ENCODE results near the gene NR1H3.

Gene NR1H3

GRCh38 chr11:47259232-47259977 is 1.6 kb downstream of the NR1H3 start:
- Histone ChIP-seq H3K36me3 (ENCODE audit: control insufficient read depth, insufficient read depth, low read length, severe bottlenecking) (peaks cover 17% of the 10 kb centered on the region), H3K27me3 (replicated peaks; ENCODE audit: control insufficient read depth, insufficient read depth, low read length) (no peaks in the 10 kb centered on the region)
- peak; percentile 44 for DNase-seq (ENCODE audit: low read depth)

DNA sequence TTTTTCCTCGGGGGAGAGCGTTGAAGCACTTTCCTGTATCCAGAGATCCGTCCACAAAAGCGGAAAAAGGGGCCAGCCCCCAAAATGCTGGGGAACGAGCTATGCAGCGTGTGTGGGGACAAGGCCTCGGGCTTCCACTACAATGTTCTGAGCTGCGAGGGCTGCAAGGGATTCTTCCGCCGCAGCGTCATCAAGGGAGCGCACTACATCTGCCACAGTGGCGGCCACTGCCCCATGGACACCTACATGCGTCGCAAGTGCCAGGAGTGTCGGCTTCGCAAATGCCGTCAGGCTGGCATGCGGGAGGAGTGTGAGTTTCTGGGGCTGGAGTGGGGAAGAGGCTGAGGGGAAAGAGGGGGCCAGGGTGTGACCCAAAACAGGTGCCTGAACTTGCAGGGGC is 2.6 kb downstream of the NR1H3 start:
- H3K27me3 ChIP-seq (replicated peaks; ENCODE audit: control insufficient read depth, insufficient read depth, low read length), result no peaks in the 10 kb centered on the region
- H3K4me3 ChIP-seq (ENCODE audit: low read length), result peak overlapping the region; percentile 82
- no peak for DNase-seq (ENCODE audit: low read depth)
- peaks cover 23% of the 10 kb centered on the region for H3K36me3 ChIP-seq (ENCODE audit: control insufficient read depth, insufficient read depth, low read length, severe bottlenecking)
- H3K9ac ChIP-seq (ENCODE audit: low read length), result peak overlapping the region; percentile 89
- peaks cover 51% of the 10 kb centered on the region for H3K4me1 ChIP-seq (ENCODE audit: control insufficient read depth, insufficient read depth, low read length)
- H3K9me3 ChIP-seq (ENCODE audit: control insufficient read depth, low read length), result no peaks in the 10 kb centered on the region

More at GRCh38 chr11:47259232-47259977, 1.6 kb downstream of the NR1H3 start:
- peak overlapping the region; percentile 89 for H3K9ac ChIP-seq (ENCODE audit: low read length)
- no peaks in the 10 kb centered on the region for H3K9me3 ChIP-seq (ENCODE audit: control insufficient read depth, low read length)
- peak overlapping the region; percentile 82 for H3K4me3 ChIP-seq (ENCODE audit: low read length)
- H3K4me1 ChIP-seq (ENCODE audit: control insufficient read depth, insufficient read depth, low read length), result peaks cover 57% of the 10 kb centered on the region

- peak overlapping the region; percentile 59 for H3K4me3 ChIP-seq (ENCODE audit: low read length)
- peaks cover 47% of the 10 kb centered on the region for H3K4me1 ChIP-seq (ENCODE audit: control insufficient read depth, insufficient read depth, low read length)
- peak overlapping the region; percentile 42 for H3K9ac ChIP-seq (ENCODE audit: low read length)
- DNase-seq (ENCODE audit: low read depth), result no peak
- H3K9me3 ChIP-seq (ENCODE audit: control insufficient read depth, low read length), result no peaks in the 10 kb centered on the region
- H3K27me3 ChIP-seq (replicated peaks; ENCODE audit: control insufficient read depth, insufficient read depth, low read length), result no peaks in the 10 kb centered on the region
- peaks cover 29% of the 10 kb centered on the region for H3K36me3 ChIP-seq (ENCODE audit: control insufficient read depth, insufficient read depth, low read length, severe bottlenecking)
Measured at GRCh38 chr11:47261291-47261800, 3.5 kb downstream of the NR1H3 start.

DNA sequence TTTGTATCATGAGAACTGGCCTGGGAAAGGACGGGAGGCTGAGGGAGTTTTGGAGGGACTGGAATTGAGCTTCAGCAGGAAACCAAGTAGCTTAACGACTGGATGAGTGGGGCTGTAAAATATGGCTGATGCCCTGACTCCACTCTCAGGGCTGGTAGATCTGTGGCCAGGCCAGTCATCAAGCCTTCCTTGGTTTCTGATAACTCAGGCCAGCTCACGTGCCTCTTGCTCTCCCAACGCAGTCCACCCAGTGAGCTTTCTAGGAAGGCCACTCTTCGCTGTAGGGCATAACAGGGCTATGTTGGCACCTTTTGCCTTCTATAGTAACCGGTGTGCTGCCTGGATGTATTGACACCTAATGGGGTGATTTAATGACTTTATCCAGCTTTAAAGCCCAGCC is 6.3 kb downstream of the NR1H3 start:
- Histone ChIP-seq H3K9ac (ENCODE audit: low read length) (no peak overlapping the region), H3K36me3 (ENCODE audit: control insufficient read depth, insufficient read depth, low read length, severe bottlenecking) (peaks cover 48% of the 10 kb centered on the region), H3K9me3 (ENCODE audit: control insufficient read depth, low read length) (no peaks in the 10 kb centered on the region), H3K27me3 (replicated peaks; ENCODE audit: control insufficient read depth, insufficient read depth, low read length) (no peaks in the 10 kb centered on the region), H3K4me3 (ENCODE audit: low read length) (peak overlapping the region; percentile 30), H3K4me1 (ENCODE audit: control insufficient read depth, insufficient read depth, low read length) (peaks cover 38% of the 10 kb centered on the region)
- no peak for DNase-seq (ENCODE audit: low read depth)

- H3K9ac ChIP-seq (ENCODE audit: low read length), result no peak overlapping the region
- peaks cover 48% of the 10 kb centered on the region for H3K36me3 ChIP-seq (ENCODE audit: control insufficient read depth, insufficient read depth, low read length, severe bottlenecking)
- peak overlapping the region; percentile 30 for H3K4me3 ChIP-seq (ENCODE audit: low read length)
- no peak for DNase-seq (ENCODE audit: low read depth)
- H3K4me1 ChIP-seq (ENCODE audit: control insufficient read depth, insufficient read depth, low read length), result peaks cover 36% of the 10 kb centered on the region
- H3K9me3 ChIP-seq (ENCODE audit: control insufficient read depth, low read length), result no peaks in the 10 kb centered on the region
- no peaks in the 10 kb centered on the region for H3K27me3 ChIP-seq (replicated peaks; ENCODE audit: control insufficient read depth, insufficient read depth, low read length)
Measured at GRCh38 chr11:47264521-47264920, 6.7 kb downstream of the NR1H3 start.

DNA sequence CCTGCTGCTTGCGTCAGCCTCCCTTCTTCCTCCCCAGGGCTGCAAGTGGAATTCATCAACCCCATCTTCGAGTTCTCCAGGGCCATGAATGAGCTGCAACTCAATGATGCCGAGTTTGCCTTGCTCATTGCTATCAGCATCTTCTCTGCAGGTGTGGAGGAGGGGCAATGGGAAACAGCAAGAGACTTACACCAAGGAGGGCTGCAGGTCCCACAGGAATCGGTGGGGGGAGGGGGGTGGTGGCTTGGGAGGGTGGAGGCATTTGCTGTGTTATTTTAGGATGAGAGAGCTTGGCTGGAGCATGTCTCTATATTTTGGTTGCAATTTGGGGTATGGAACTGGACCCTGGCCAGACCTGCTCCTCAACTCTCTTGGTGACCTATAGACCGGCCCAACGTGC is 10.1 kb downstream of the NR1H3 start:
- Histone ChIP-seq H3K36me3 (ENCODE audit: control insufficient read depth, insufficient read depth, low read length, severe bottlenecking) (peaks cover 39% of the 10 kb centered on the region), H3K4me1 (ENCODE audit: control insufficient read depth, insufficient read depth, low read length) (peaks cover 43% of the 10 kb centered on the region), H3K9me3 (ENCODE audit: control insufficient read depth, low read length) (no peaks in the 10 kb centered on the region), H3K4me3 (ENCODE audit: low read length) (no peak overlapping the region), H3K9ac (ENCODE audit: low read length) (peak overlapping the region; percentile 84), H3K27me3 (replicated peaks; ENCODE audit: control insufficient read depth, insufficient read depth, low read length) (no peaks in the 10 kb centered on the region)
- no peak for DNase-seq (ENCODE audit: low read depth)

DNA sequence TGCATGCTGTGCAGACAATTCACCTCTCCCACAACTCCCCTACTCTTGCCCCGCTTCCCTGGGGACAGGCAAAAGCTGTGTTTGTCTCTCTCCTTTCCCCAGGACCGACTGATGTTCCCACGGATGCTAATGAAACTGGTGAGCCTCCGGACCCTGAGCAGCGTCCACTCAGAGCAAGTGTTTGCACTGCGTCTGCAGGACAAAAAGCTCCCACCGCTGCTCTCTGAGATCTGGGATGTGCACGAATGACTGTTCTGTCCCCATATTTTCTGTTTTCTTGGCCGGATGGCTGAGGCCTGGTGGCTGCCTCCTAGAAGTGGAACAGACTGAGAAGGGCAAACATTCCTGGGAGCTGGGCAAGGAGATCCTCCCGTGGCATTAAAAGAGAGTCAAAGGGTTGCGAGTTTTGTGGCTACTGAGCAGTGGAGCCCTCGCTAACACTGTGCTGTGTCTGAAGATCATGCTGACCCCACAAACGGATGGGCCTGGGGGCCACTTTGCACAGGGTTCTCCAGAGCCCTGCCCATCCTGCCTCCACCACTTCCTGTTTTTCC is 10.7 kb downstream of the NR1H3 start:
- H3K36me3 ChIP-seq (ENCODE audit: control insufficient read depth, insufficient read depth, low read length, severe bottlenecking), result peaks cover 39% of the 10 kb centered on the region
- peak overlapping the region; percentile 80 for H3K4me3 ChIP-seq (ENCODE audit: low read length)
- H3K9ac ChIP-seq (ENCODE audit: low read length), result peak overlapping the region; percentile 84
- H3K4me1 ChIP-seq (ENCODE audit: control insufficient read depth, insufficient read depth, low read length), result peaks cover 45% of the 10 kb centered on the region
- DNase-seq (ENCODE audit: low read depth), result no peak
- no peaks in the 10 kb centered on the region for H3K9me3 ChIP-seq (ENCODE audit: control insufficient read depth, low read length)
- H3K27me3 ChIP-seq (replicated peaks; ENCODE audit: control insufficient read depth, insufficient read depth, low read length), result no peaks in the 10 kb centered on the region

GRCh38 chr11:47269002-47269828 is 11.4 kb downstream of the NR1H3 start:
- peak overlapping the region; percentile 87 for H3K9ac ChIP-seq (ENCODE audit: low read length)
- DNase-seq (ENCODE audit: low read depth), result peak; percentile 93
- peaks cover 38% of the 10 kb centered on the region for H3K36me3 ChIP-seq (ENCODE audit: control insufficient read depth, insufficient read depth, low read length, severe bottlenecking)
- no peaks in the 10 kb centered on the region for H3K9me3 ChIP-seq (ENCODE audit: control insufficient read depth, low read length)
- no peaks in the 10 kb centered on the region for H3K27me3 ChIP-seq (replicated peaks; ENCODE audit: control insufficient read depth, insufficient read depth, low read length)
- H3K4me3 ChIP-seq (ENCODE audit: low read length), result peak overlapping the region; percentile 82
- H3K4me1 ChIP-seq (ENCODE audit: control insufficient read depth, insufficient read depth, low read length), result peaks cover 44% of the 10 kb centered on the region

DNA sequence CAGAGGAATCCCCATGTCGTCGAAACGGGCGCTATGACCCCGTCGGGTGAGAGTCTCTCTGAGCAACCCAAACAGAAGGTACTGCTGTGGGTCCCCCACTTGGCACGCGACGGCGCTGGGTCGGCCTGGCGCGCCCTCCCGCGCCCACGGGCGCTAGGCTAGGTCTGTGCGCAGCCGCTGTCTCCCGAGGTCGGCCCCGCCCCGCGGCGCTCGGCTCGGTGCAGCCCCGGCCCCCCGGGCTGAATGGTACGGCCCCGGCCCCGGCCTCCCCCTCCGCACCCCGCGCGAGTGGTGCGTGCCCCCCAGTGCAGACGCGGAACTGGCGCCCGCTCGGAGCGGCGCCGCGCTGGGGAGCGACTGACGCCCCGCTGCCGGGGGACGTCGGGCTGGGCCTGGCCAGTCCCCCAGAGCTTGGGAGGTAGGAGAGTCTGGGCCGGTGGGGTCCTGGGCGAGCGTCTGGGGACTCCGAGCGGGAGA is 12.1 kb downstream of the NR1H3 start, which contains the start of gene MADD:
Gene MADD, plus strand, starts transcription at position 305 of the 477 bp plus-strand sequence.
- peaks cover 41% of the 10 kb centered on the region for H3K4me1 ChIP-seq (ENCODE audit: control insufficient read depth, insufficient read depth, low read length)
- H3K9me3 ChIP-seq (ENCODE audit: control insufficient read depth, low read length), result no peaks in the 10 kb centered on the region
- no peaks in the 10 kb centered on the region for H3K27me3 ChIP-seq (replicated peaks; ENCODE audit: control insufficient read depth, insufficient read depth, low read length)
- peak; percentile 91 for DNase-seq (ENCODE audit: low read depth)
- H3K9ac ChIP-seq (ENCODE audit: low read length), result peak within 1 kb of the TSS; percentile 87
- H3K36me3 ChIP-seq (ENCODE audit: control insufficient read depth, insufficient read depth, low read length, severe bottlenecking), result peaks cover 39% of the 10 kb centered on the region
- H3K4me3 ChIP-seq (ENCODE audit: low read length), result peak within 1 kb of the TSS; percentile 82

GRCh38 chr11:47270331-47271271 is 12.8 kb downstream of the NR1H3 start:
- H3K27me3 ChIP-seq (replicated peaks; ENCODE audit: control insufficient read depth, insufficient read depth, low read length), result no peaks in the 10 kb centered on the region
- H3K9me3 ChIP-seq (ENCODE audit: control insufficient read depth, low read length), result no peaks in the 10 kb centered on the region
- H3K36me3 ChIP-seq (ENCODE audit: control insufficient read depth, insufficient read depth, low read length, severe bottlenecking), result peaks cover 44% of the 10 kb centered on the region
- DNase-seq (ENCODE audit: low read depth), result peak; percentile 55
- H3K9ac ChIP-seq (ENCODE audit: low read length), result peak overlapping the region; percentile 87
- peaks cover 36% of the 10 kb centered on the region for H3K4me1 ChIP-seq (ENCODE audit: control insufficient read depth, insufficient read depth, low read length)
- peak overlapping the region; percentile 82 for H3K4me3 ChIP-seq (ENCODE audit: low read length)
